HEK293 (cell line): ENCODE measurements around the gene DEPDC5.

Experiments used
- CTCF ChIA-PET: fragments of 350-600 bp; formaldehyde crosslinking; extraction: SDS; loops from one replicate; lab custom pipeline; 2021; ENCODE audit warnings: antibody characterized with exemption; lab: Yijun Ruan, JAX
- POLR2A ChIA-PET: fragments of 300-600 bp; formaldehyde crosslinking; extraction: SDS; loops from one replicate; lab custom pipeline; 2020; ENCODE audit warnings: antibody characterized with exemption, inconsistent platforms; lab: Yijun Ruan, JAX
- H3K27ac ChIP-seq: fragments of 200-500 bp; sonication (Bioruptor generic); 2 replicates; pipeline ENCODE4 v1.5.1; 2014; ENCODE audit warnings: low read depth, low read length, control low read depth, inconsistent platforms; ENCODE audit errors: extremely low read depth
- H3K36me3 ChIP-seq, 2 experiments: fragments of 200-500 bp in 1 of 2; sonication (Bioruptor generic) in 1 of 2; 1 replicate in 1 of 2; 2 replicates in 1 of 2; pipeline ENCODE4 v1.5.1; 2014 to 2017; ENCODE audit warnings: inconsistent platforms in 2 of 2, low read length in 2 of 2; ENCODE audit not compliant: control insufficient read depth in 2 of 2, insufficient read depth in 1 of 2
- H3K4me1 ChIP-seq: fragments of 200-500 bp; sonication (Bioruptor generic); 2 replicates; pipeline ENCODE4 v1.5.1; 2014; ENCODE audit warnings: mild to moderate bottlenecking, low read length, inconsistent platforms; ENCODE audit not compliant: control insufficient read depth, insufficient read depth
- H3K4me3 ChIP-seq: 2 replicates; pipeline ENCODE4 v1.5.1; 2011; ENCODE audit warnings: low read depth, mild to moderate bottlenecking, control low read depth, low read length, moderate library complexity
- H3K9me3 ChIP-seq: fragments of 200-500 bp; sonication (Bioruptor generic); 2 replicates; pipeline ENCODE4 v1.5.1; 2014; ENCODE audit warnings: low read depth, low read length, inconsistent platforms; ENCODE audit not compliant: control insufficient read depth, insufficient read depth
- BCL11A ChIP-seq: fragments of 450-650 bp; formaldehyde crosslinking; IDR thresholded peaks from 2 replicates; pipeline ENCODE4 v1.5.1; 2016; ENCODE audit warnings: low read depth, missing biosample characterization, missing genetic modification characterization
- GLIS1 ChIP-seq: fragments of 450-650 bp; formaldehyde crosslinking; IDR thresholded peaks from 2 replicates; pipeline ENCODE4 v1.5.1; 2016; ENCODE audit warnings: missing biosample characterization, missing genetic modification characterization
- HOXD13 ChIP-seq: sonication (generic); formaldehyde crosslinking; IDR thresholded peaks from 2 replicates; pipeline ENCODE4 v1.8.0; 2022; ENCODE audit warnings: missing genetic modification reagents, borderline replicate concordance
- MEIS1 ChIP-seq: sonication (generic); formaldehyde crosslinking; IDR thresholded peaks from 2 replicates; pipeline ENCODE4 v1.8.1; 2022; ENCODE audit warnings: missing genetic modification reagents, mild to moderate bottlenecking, borderline replicate concordance
- SP7 ChIP-seq: fragments of 450-650 bp; formaldehyde crosslinking; IDR thresholded peaks from 2 replicates; pipeline ENCODE4 v1.5.1; 2016; ENCODE audit warnings: missing biosample characterization, missing genetic modification characterization
- YY2 ChIP-seq: fragments of 450-650 bp; formaldehyde crosslinking; IDR thresholded peaks from 2 replicates; pipeline ENCODE4 v1.5.1; 2016; ENCODE audit warnings: missing biosample characterization, missing genetic modification characterization
- ZBTB26 ChIP-seq: fragments of 450-650 bp; formaldehyde crosslinking; optimal IDR thresholded peaks from 2 replicates; pipeline ENCODE3; 2016; ENCODE audit warnings: missing biosample characterization, mild to moderate bottlenecking, missing genetic modification characterization
- ZBTB6 ChIP-seq: fragments of 450-650 bp; formaldehyde crosslinking; IDR thresholded peaks from 2 replicates; pipeline ENCODE4 v1.5.1; 2017; ENCODE audit warnings: missing biosample characterization, missing genetic modification characterization
- ZBTB8A ChIP-seq: fragments of 450-650 bp; formaldehyde crosslinking; IDR thresholded peaks from 2 replicates; pipeline ENCODE4 v1.5.1; 2016; ENCODE audit warnings: missing biosample characterization, missing genetic modification characterization
- ZEB2 ChIP-seq: fragments of 450-650 bp; formaldehyde crosslinking; IDR thresholded peaks from 2 replicates; pipeline ENCODE4 v1.5.1; 2016; ENCODE audit warnings: missing biosample characterization, missing genetic modification characterization
- ZFP3 ChIP-seq: fragments of 450-650 bp; formaldehyde crosslinking; IDR thresholded peaks from 2 replicates; pipeline ENCODE4 v1.5.1; 2016; ENCODE audit warnings: low read depth, missing biosample characterization, missing genetic modification characterization
- ZNF112 ChIP-seq: fragments of 450-650 bp; formaldehyde crosslinking; IDR thresholded peaks from 2 replicates; pipeline ENCODE4 v1.5.0; 2017; ENCODE audit warnings: missing biosample characterization, missing genetic modification characterization
- ZNF114 ChIP-seq: fragments of 450-650 bp; formaldehyde crosslinking; IDR thresholded peaks from 2 replicates; pipeline ENCODE4 v1.5.0; 2017; ENCODE audit warnings: missing biosample characterization, missing genetic modification characterization
- ZNF140 ChIP-seq: fragments of 450-650 bp; formaldehyde crosslinking; IDR thresholded peaks from 2 replicates; pipeline ENCODE4 v1.5.1; 2016; ENCODE audit warnings: missing biosample characterization, missing genetic modification characterization
- ZNF146 ChIP-seq: fragments of 450-650 bp; formaldehyde crosslinking; IDR thresholded peaks from 2 replicates; pipeline ENCODE4 v1.5.1; 2016; ENCODE audit warnings: missing biosample characterization, missing genetic modification characterization
- ZNF174 ChIP-seq: fragments of 450-650 bp; formaldehyde crosslinking; IDR thresholded peaks from 2 replicates; pipeline ENCODE4 v1.5.0; 2017; ENCODE audit warnings: missing biosample characterization, mild to moderate bottlenecking, missing genetic modification characterization
- ZNF23 ChIP-seq: fragments of 450-650 bp; formaldehyde crosslinking; IDR thresholded peaks from 2 replicates; pipeline ENCODE4 v1.5.1; 2016; ENCODE audit warnings: missing biosample characterization, missing genetic modification characterization, borderline replicate concordance
- ZNF274 ChIP-seq, 2 experiments: fragments of 200-500 bp in 1 of 2; fragments of 450-650 bp in 1 of 2; sonication (Bioruptor generic) in 1 of 2; formaldehyde crosslinking in 1 of 2; IDR thresholded peaks; 2 replicates each; pipeline versions ENCODE4 v1.5.1 to v1.6.1; 2014 to 2016; ENCODE audit warnings: borderline replicate concordance in 1 of 2, inconsistent platforms in 1 of 2, low read length in 1 of 2, missing biosample characterization in 1 of 2, missing genetic modification characterization in 1 of 2
- ZNF302 ChIP-seq: fragments of 450-650 bp; formaldehyde crosslinking; IDR thresholded peaks from 2 replicates; pipeline ENCODE4 v1.5.1; 2016; ENCODE audit warnings: missing biosample characterization, missing genetic modification characterization, low read depth
- ZNF37A ChIP-seq: fragments of 450-650 bp; IDR thresholded peaks from 2 replicates; pipeline ENCODE4 v1.5.1; 2018; ENCODE audit warnings: missing biosample characterization, missing genetic modification characterization
- ZNF416 ChIP-seq: fragments of 450-650 bp; formaldehyde crosslinking; IDR thresholded peaks from 2 replicates; pipeline ENCODE4 v1.5.1; 2016; ENCODE audit warnings: missing biosample characterization, missing genetic modification characterization
- ZNF561 ChIP-seq: fragments of 450-650 bp; IDR thresholded peaks from 2 replicates; pipeline ENCODE4 v1.5.1; 2018; ENCODE audit warnings: missing biosample characterization, missing genetic modification characterization, borderline replicate concordance
- ZNF585B ChIP-seq: fragments of 450-650 bp; formaldehyde crosslinking; IDR thresholded peaks from 2 replicates; pipeline ENCODE4 v1.5.1; 2016; ENCODE audit warnings: missing biosample characterization, missing genetic modification characterization
- ZNF600 ChIP-seq: fragments of 450-650 bp; formaldehyde crosslinking; IDR thresholded peaks from 2 replicates; pipeline ENCODE4 v1.5.1; 2016; ENCODE audit warnings: missing biosample characterization, missing genetic modification characterization
- ZNF791 ChIP-seq: fragments of 450-650 bp; formaldehyde crosslinking; IDR thresholded peaks from 2 replicates; pipeline ENCODE4 v1.5.1; 2016; ENCODE audit warnings: missing biosample characterization, missing genetic modification characterization
- ZSCAN23 ChIP-seq: fragments of 450-650 bp; formaldehyde crosslinking; IDR thresholded peaks from 2 replicates; pipeline ENCODE4 v1.5.1; 2016; ENCODE audit warnings: missing biosample characterization, missing genetic modification characterization
- ZSCAN4 ChIP-seq: fragments of 450-650 bp; formaldehyde crosslinking; IDR thresholded peaks from 2 replicates; pipeline ENCODE4 v1.5.1; 2017; ENCODE audit warnings: missing biosample characterization, missing genetic modification characterization

The DEPDC5 gene

GRCh38 chr22:31901388-31902137, 147.7 kb downstream of the DEPDC5 start:
- POLR2A ChIA-PET = no interaction called here
- Histone ChIP-seq H3K36me3 (peaks cover 5 to 47% of the 10 kb centered on the region in 2 experiments; a peak in 2 of 3 replicates), H3K9me3 (no peaks in the 10 kb centered on the region), H3K4me1 (peaks cover 6% of the 10 kb centered on the region; the same call in 1 of the 2 replicates), H3K27ac (0 out of 2 replicates have a peak overlapping the region, but pooled peaks have one; percentile 5)
- TF ChIP-seq MEIS1 (CRISPR knock-in tag) (no peak), SP7 (tag by site-specific recombination) (no peak), ZNF302 (tag by site-specific recombination) (no peak), ZNF600 (tag by site-specific recombination) (no peak), ZNF561 (tag by site-specific recombination) (no peak), GLIS1 (tag by site-specific recombination) (no peak), ZNF585B (tag by site-specific recombination) (no peak), ZFP3 (no peak), ZNF37A (tag by site-specific recombination) (no peak), YY2 (tag by site-specific recombination) (no peak), ZNF416 (tag by site-specific recombination) (no peak), BCL11A (tag by site-specific recombination) (no peak), ZNF146 (tag by site-specific recombination) (no peak), ZNF274 (IDR thresholded peaks at IDR 0.05; ENCODE audit: low read length) (no peak), ZNF274 (tag by site-specific recombination; IDR thresholded peaks at IDR 0.05; ENCODE audit: borderline replicate concordance) (no peak), ZSCAN4 (tag by site-specific recombination) (no peak)
- TF ChIP-seq, all 188 proteins: peak for 0
- CTCF ChIA-PET = interaction anchor here (0.7 to 3.0 kb wide), 4 partner anchors 11 to 236 kb away, joined by 3 to 7 read pairs (median 4); no protein-coding TSS in a partner anchor
- no peak overlapping the region for H3K4me3 ChIP-seq

- Histone ChIP-seq H3K27ac (no peak overlapping the region), H3K9me3 (no peaks in the 10 kb centered on the region)
- TF ChIP-seq ZNF23 = no peak
- no peak for TF ChIP-seq ZNF174 (tag by site-specific recombination)
- TF ChIP-seq ZEB2 (tag by site-specific recombination) = no peak
- no peak for TF ChIP-seq ZNF114 (tag by site-specific recombination)
- TF ChIP-seq, all 188 proteins: peak for 0
- POLR2A ChIA-PET = no interaction called here
- Histone ChIP-seq H3K36me3 (peaks cover 0 to 44% of the 10 kb centered on the region in 2 experiments; a peak in 2 of 3 replicates), H3K4me1 (peaks cover 6% of the 10 kb centered on the region; the same call in 1 of the 2 replicates), H3K4me3 (no peak overlapping the region)
- CTCF ChIA-PET = interaction anchor here (0.7 to 1.4 kb wide), 2 partner anchors 15 to 96 kb away, joined by 3 to 4 read pairs; no protein-coding TSS in a partner anchor
Measured at GRCh38 chr22:31904651-31905050, 150.8 kb downstream of the DEPDC5 start.

- Histone ChIP-seq H3K9me3 (no peaks in the 10 kb centered on the region), H3K27ac (no peak overlapping the region), H3K4me1 (peaks cover 6% of the 10 kb centered on the region; the same call in 1 of the 2 replicates), H3K4me3 (no peak overlapping the region), H3K36me3 (peaks cover 0 to 49% of the 10 kb centered on the region in 2 experiments; a peak in 2 of 3 replicates)
- POLR2A ChIA-PET = no interaction called here
- CTCF ChIA-PET = no interaction called here
- TF ChIP-seq ZBTB26 (tag by site-specific recombination) (no peak), ZNF112 (tag by site-specific recombination) (no peak), ZBTB8A (no peak), ZBTB6 (tag by site-specific recombination) (no peak), HOXD13 (CRISPR knock-in tag) (no peak), ZSCAN23 (tag by site-specific recombination) (no peak), ZNF140 (tag by site-specific recombination) (no peak), ZNF791 (tag by site-specific recombination) (no peak)
Measured at GRCh38 chr22:31905356-31905755, 151.5 kb downstream of the DEPDC5 start.
